Ishikawa (cell line): ENCODE data around the gene PCK1.

Experiments
- CEBPB ChIP-seq: IDR thresholded peaks from 2 replicates; pipeline ENCODE4 v1.6.1; 2012
- CREB1 ChIP-seq: IDR thresholded peaks from 2 replicates; pipeline ENCODE4 v1.6.1; 2012; ENCODE audit warnings: low read depth
- EGR1 ChIP-seq: IDR thresholded peaks from 2 replicates; pipeline ENCODE4 v1.6.1; 2012
- EP300 ChIP-seq: IDR thresholded peaks from 2 replicates; pipeline ENCODE4 v1.6.1; 2012; ENCODE audit warnings: borderline replicate concordance
- FOXM1 ChIP-seq: IDR thresholded peaks from 2 replicates; pipeline ENCODE4 v1.6.1; 2012; ENCODE audit warnings: low read depth, borderline replicate concordance
- MAX ChIP-seq: IDR thresholded peaks from 2 replicates; pipeline ENCODE4 v1.6.1; 2012
- NFIC ChIP-seq: IDR thresholded peaks from 2 replicates; pipeline ENCODE4 v1.6.1; 2012
- RAD21 ChIP-seq: IDR thresholded peaks from 2 replicates; pipeline ENCODE4 v1.6.1; 2012; ENCODE audit warnings: low read depth
- REST ChIP-seq: IDR thresholded peaks from 2 replicates; pipeline ENCODE4 v1.6.1; 2012; ENCODE audit warnings: low read depth, mild to moderate bottlenecking
- TAF1 ChIP-seq: IDR thresholded peaks from 2 replicates; pipeline ENCODE4 v1.6.1; 2012; ENCODE audit warnings: low read depth, mild to moderate bottlenecking
- TCF12 ChIP-seq: IDR thresholded peaks from 2 replicates; pipeline ENCODE4 v1.6.1; 2012; ENCODE audit warnings: low read depth
- TEAD4 ChIP-seq: IDR thresholded peaks from 2 replicates; pipeline ENCODE4 v1.6.1; 2012
- USF1 ChIP-seq: IDR thresholded peaks from 2 replicates; pipeline ENCODE4 v1.6.1; 2012
- YY1 ChIP-seq: IDR thresholded peaks from 2 replicates; pipeline ENCODE4 v1.6.1; 2012; ENCODE audit warnings: low read depth
- ZBTB7A ChIP-seq: IDR thresholded peaks from 2 replicates; pipeline ENCODE4 v1.6.1; 2012; ENCODE audit warnings: low read depth

PCK1 gene

GRCh38 chr20:57591289-57592229 lies 30.6 kb downstream of the PCK1 start:
- TF ChIP-seq EP300 (no peak), USF1 (no peak), EGR1 (no peak), TCF12 (no peak), ZBTB7A (no peak), NFIC (no peak), RAD21 (no peak), YY1 (no peak), REST (no peak), MAX (no peak), CREB1 (no peak), FOXM1 (no peak), CEBPB (no peak), TAF1 (no peak), TEAD4 (no peak)

- TF ChIP-seq ZBTB7A (no peak), CREB1 (no peak), USF1 (no peak), RAD21 (no peak), MAX (no peak), CEBPB (no peak), NFIC (no peak), EGR1 (no peak), REST (no peak)
Observed at GRCh38 chr20:57592263-57593092, 31.6 kb downstream of the PCK1 start.

GRCh38 chr20:57593134-57593886 lies 32.4 kb downstream of the PCK1 start:
- no peak for TF ChIP-seq TEAD4
- no peak for TF ChIP-seq MAX
- TF ChIP-seq USF1, result no peak
- no peak for TF ChIP-seq TCF12
- no peak for TF ChIP-seq CREB1
- no peak for TF ChIP-seq NFIC
- TF ChIP-seq TAF1, result no peak

- TF ChIP-seq FOXM1, result no peak
- no peak for TF ChIP-seq EP300
- TF ChIP-seq MAX, result no peak
- TF ChIP-seq YY1, result no peak
- TF ChIP-seq ZBTB7A, result 0 out of 2 replicates have a peak, but pooled peaks have one; percentile 40
- no peak for TF ChIP-seq TAF1
- TF ChIP-seq RAD21, result peak; percentile 74
Observed at GRCh38 chr20:57594092-57594951, 33.4 kb downstream of the PCK1 start.
